GM19193 (cell line): ENCODE results near the gene SLC17A9.
A peak's percentile ranks its signal among the peaks of the same experiment; 100 is the strongest.

Experiments used
- POLR2A ChIP-seq: IDR thresholded peaks from 4 replicates; pipeline ENCODE4 v1.6.1; 2011; ENCODE audit not compliant: insufficient read depth, insufficient read length; ENCODE audit errors: extremely low read depth

Gene SLC17A9

GRCh38 chr20:62926229-62927127 is 26.0 kb upstream of the SLC17A9 start, which contains the start of gene DIDO1:
TSS of gene DIDO1 (minus strand) at chr20:62926505.
- TF ChIP-seq POLR2A: peak; percentile 75

GRCh38 chr20:62927128-62927705 is 25.3 kb upstream of the SLC17A9 start:
- no peak for TF ChIP-seq POLR2A

- TF ChIP-seq POLR2A: no peak
Measured at GRCh38 chr20:62928246-62928939, 24.1 kb upstream of the SLC17A9 start.

- TF ChIP-seq POLR2A: peak; percentile 50
Measured at GRCh38 chr20:62929051-62929538, 23.4 kb upstream of the SLC17A9 start.

GRCh38 chr20:62931464-62931863 is 21.0 kb upstream of the SLC17A9 start:
- no peak for TF ChIP-seq POLR2A

- no peak for TF ChIP-seq POLR2A
Measured at GRCh38 chr20:62933966-62934365, 18.5 kb upstream of the SLC17A9 start.

- TF ChIP-seq POLR2A: no peak
Measured at GRCh38 chr20:62935204-62935967, 17.1 kb upstream of the SLC17A9 start.

- TF ChIP-seq POLR2A: no peak
Measured at GRCh38 chr20:62935968-62936585, 16.4 kb upstream of the SLC17A9 start.

- TF ChIP-seq POLR2A: peak; percentile 77
Measured at GRCh38 chr20:62937268-62938104, 15.0 kb upstream of the SLC17A9 start.

GRCh38 chr20:62938105-62938888 is 14.2 kb upstream of the SLC17A9 start, which contains the start of gene GID8:
TSS of gene GID8 (plus strand) at chr20:62938147. CDS start at chr20:62941503, 3,356 bp downstream.
- TF ChIP-seq POLR2A: peak; percentile 35

GRCh38 chr20:62940875-62941274 is 11.6 kb upstream of the SLC17A9 start:
- TF ChIP-seq POLR2A: no peak

GRCh38 chr20:62941792-62942191 is 10.7 kb upstream of the SLC17A9 start:
- TF ChIP-seq POLR2A: no peak

GRCh38 chr20:62942456-62942855 is 10.1 kb upstream of the SLC17A9 start:
- no peak for TF ChIP-seq POLR2A

GRCh38 chr20:62943396-62943795 is 9.1 kb upstream of the SLC17A9 start:
- no peak for TF ChIP-seq POLR2A
